Body of pancreas (tissue), 4 donors: ENCODE results near the gene LURAP1L.

ENCODE experiments used
- POLR2A ChIP-seq, 3 donors: fragments of 450-650 bp; IDR thresholded peaks; one replicate each; pipeline ENCODE4 v1.6.1; 2016; ENCODE audit warnings: antibody characterized with exemption in 3 of 3, mild to moderate bottlenecking in 2 of 3
- TF ChIP-seq, protein P1 (sequence below), 7 experiments: fragments of 450-650 bp in 4 of 7; fragments of 200-600 bp in 3 of 7; sonication (generic) in 3 of 7; IDR thresholded peaks; one replicate each; pipeline ENCODE4 v1.5.1; 2016 to 2019; ENCODE audit warnings: antibody characterized with exemption in 7 of 7

GRCh38 chr9:12859704-12860251, 85.0 kb downstream of the LURAP1L start:
- TF ChIP-seq, protein P1, sequence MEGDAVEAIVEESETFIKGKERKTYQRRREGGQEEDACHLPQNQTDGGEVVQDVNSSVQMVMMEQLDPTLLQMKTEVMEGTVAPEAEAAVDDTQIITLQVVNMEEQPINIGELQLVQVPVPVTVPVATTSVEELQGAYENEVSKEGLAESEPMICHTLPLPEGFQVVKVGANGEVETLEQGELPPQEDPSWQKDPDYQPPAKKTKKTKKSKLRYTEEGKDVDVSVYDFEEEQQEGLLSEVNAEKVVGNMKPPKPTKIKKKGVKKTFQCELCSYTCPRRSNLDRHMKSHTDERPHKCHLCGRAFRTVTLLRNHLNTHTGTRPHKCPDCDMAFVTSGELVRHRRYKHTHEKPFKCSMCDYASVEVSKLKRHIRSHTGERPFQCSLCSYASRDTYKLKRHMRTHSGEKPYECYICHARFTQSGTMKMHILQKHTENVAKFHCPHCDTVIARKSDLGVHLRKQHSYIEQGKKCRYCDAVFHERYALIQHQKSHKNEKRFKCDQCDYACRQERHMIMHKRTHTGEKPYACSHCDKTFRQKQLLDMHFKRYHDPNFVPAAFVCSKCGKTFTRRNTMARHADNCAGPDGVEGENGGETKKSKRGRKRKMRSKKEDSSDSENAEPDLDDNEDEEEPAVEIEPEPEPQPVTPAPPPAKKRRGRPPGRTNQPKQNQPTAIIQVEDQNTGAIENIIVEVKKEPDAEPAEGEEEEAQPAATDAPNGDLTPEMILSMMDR (IDR thresholded peaks at IDR 0.05), result no peak
- no peak for TF ChIP-seq POLR2A (IDR thresholded peaks at IDR 0.05)
